Mesenchymal stem cell (in vitro differentiated cells and primary cell): ENCODE data around the gene MGAT5B.

Source experiments
- DNase-seq: peaks from one replicate; pipeline ENCODE4 v3.0.0-alpha.2; 2013
- H2AFZ ChIP-seq: one replicate; pipeline ENCODE4 v1.6.1; 2013; ENCODE audit warnings: low read depth, mild to moderate bottlenecking, control low read depth, inconsistent platforms, low read length, moderate library complexity
- H2AK5ac ChIP-seq: 2 replicates; pipeline ENCODE4 v1.6.1; 2013; ENCODE audit warnings: low read length, moderate library complexity, mild to moderate bottlenecking, inconsistent platforms; ENCODE audit not compliant: severe bottlenecking
- H2BK120ac ChIP-seq: one replicate; pipeline ENCODE4 v1.6.1; 2013; ENCODE audit warnings: low read depth, mild to moderate bottlenecking, inconsistent platforms, low read length, moderate library complexity
- H2BK12ac ChIP-seq, 2 experiments: one replicate each; pipeline ENCODE4 v1.6.1; 2013; ENCODE audit warnings: inconsistent platforms in 2 of 2, low read length in 2 of 2, mild to moderate bottlenecking in 2 of 2, moderate library complexity in 2 of 2, control low read depth in 1 of 2
- H2BK15ac ChIP-seq: one replicate; pipeline ENCODE4 v1.6.1; 2013; ENCODE audit warnings: mild to moderate bottlenecking, low read depth, inconsistent platforms; ENCODE audit not compliant: poor library complexity, severe bottlenecking
- H2BK5ac ChIP-seq: 2 replicates; pipeline ENCODE4 v1.6.1; 2013; ENCODE audit warnings: low read depth, mild to moderate bottlenecking, low read length, control low read depth, inconsistent platforms; ENCODE audit not compliant: poor library complexity, severe bottlenecking
- H3K14ac ChIP-seq, 2 experiments: one replicate each; pipeline ENCODE4 v1.6.1; 2013; ENCODE audit warnings: inconsistent platforms in 2 of 2, low read length in 2 of 2, control low read depth in 1 of 2, mild to moderate bottlenecking in 1 of 2, moderate library complexity in 1 of 2
- H3K18ac ChIP-seq, 2 experiments: one replicate each; pipeline ENCODE4 v1.6.1; 2013; ENCODE audit warnings: inconsistent platforms in 2 of 2, low read length in 2 of 2, control low read depth in 1 of 2, low read depth in 1 of 2, mild to moderate bottlenecking in 1 of 2
- H3K23ac ChIP-seq, 2 experiments: one replicate each; pipeline ENCODE4 v1.6.1; 2013; ENCODE audit warnings: inconsistent platforms in 2 of 2, low read length in 2 of 2, mild to moderate bottlenecking in 2 of 2, moderate library complexity in 2 of 2, control low read depth in 1 of 2
- H3K27ac ChIP-seq: 2 replicates; pipeline ENCODE4 v1.5.1; 2013; ENCODE audit warnings: mild to moderate bottlenecking, moderate library complexity, low read length, control low read depth, inconsistent platforms; ENCODE audit not compliant: poor library complexity, severe bottlenecking
- H3K27me3 ChIP-seq, 2 experiments: 2 replicates each; pipeline versions ENCODE4 v1.6.1 to v1.7.0; 2013; ENCODE audit warnings: low read length in 2 of 2, mild to moderate bottlenecking in 2 of 2, moderate library complexity in 2 of 2, control low read depth in 1 of 2, inconsistent platforms in 1 of 2; ENCODE audit not compliant: control insufficient read depth in 1 of 2, insufficient read depth in 1 of 2
- H3K36me3 ChIP-seq, 2 experiments: 2 replicates each; pipeline versions ENCODE4 v1.6.1 to v1.7.0; 2013; ENCODE audit warnings: low read length in 2 of 2, control low read depth in 1 of 2, inconsistent platforms in 1 of 2, low read depth in 1 of 2, mild to moderate bottlenecking in 1 of 2; ENCODE audit not compliant: insufficient read depth in 2 of 2, control insufficient read depth in 1 of 2
- H3K4ac ChIP-seq, 2 experiments: one replicate each; pipeline ENCODE4 v1.6.1; 2013; ENCODE audit warnings: inconsistent platforms in 2 of 2, low read length in 2 of 2, mild to moderate bottlenecking in 2 of 2, moderate library complexity in 2 of 2, control low read depth in 1 of 2, low read depth in 1 of 2
- H3K4me1 ChIP-seq: 2 replicates; pipeline ENCODE4 v1.6.1; 2013; ENCODE audit warnings: low read depth, low read length, control low read depth; ENCODE audit not compliant: control insufficient read depth, insufficient read depth
- H3K4me2 ChIP-seq: 2 replicates; pipeline ENCODE4 v1.6.1; 2013; ENCODE audit warnings: low read length, mild to moderate bottlenecking, inconsistent platforms; ENCODE audit not compliant: poor library complexity, severe bottlenecking
- H3K4me3 ChIP-seq, 2 experiments: 2 replicates each; pipeline versions ENCODE4 v1.5.1 to v1.7.0; 2013; ENCODE audit warnings: low read length in 2 of 2, mild to moderate bottlenecking in 2 of 2, control low read depth in 1 of 2, low read depth in 1 of 2; ENCODE audit not compliant: insufficient read depth in 1 of 2
- H3K79me1 ChIP-seq: replicated peaks from 2 replicates; pipeline ENCODE4 v1.6.1; 2013; ENCODE audit warnings: mild to moderate bottlenecking, control low read depth, low read length, inconsistent platforms; ENCODE audit not compliant: poor library complexity, severe bottlenecking
- H3K9ac ChIP-seq: 2 replicates; pipeline ENCODE4 v1.7.0; 2013; ENCODE audit warnings: mild to moderate bottlenecking, low read length, moderate library complexity
- H3K9me3 ChIP-seq: 2 replicates; pipeline ENCODE4 v1.7.0; 2013; ENCODE audit warnings: mild to moderate bottlenecking, low read length; ENCODE audit not compliant: control insufficient read depth
- H4K8ac ChIP-seq: one replicate; pipeline ENCODE4 v1.6.1; 2013; ENCODE audit warnings: inconsistent platforms, mild to moderate bottlenecking, low read length, moderate library complexity
- H4K91ac ChIP-seq: one replicate; pipeline ENCODE4 v1.6.1; 2013; ENCODE audit warnings: mild to moderate bottlenecking, low read length, inconsistent platforms
- WGBS: methylation state at CpG from one replicate; pipeline ENCODE4 v1.1.7; 2013; ENCODE audit warnings: mixed read lengths; 5-methylcytosine and 5-hydroxymethylcytosine counted together

Gene MGAT5B

DNA sequence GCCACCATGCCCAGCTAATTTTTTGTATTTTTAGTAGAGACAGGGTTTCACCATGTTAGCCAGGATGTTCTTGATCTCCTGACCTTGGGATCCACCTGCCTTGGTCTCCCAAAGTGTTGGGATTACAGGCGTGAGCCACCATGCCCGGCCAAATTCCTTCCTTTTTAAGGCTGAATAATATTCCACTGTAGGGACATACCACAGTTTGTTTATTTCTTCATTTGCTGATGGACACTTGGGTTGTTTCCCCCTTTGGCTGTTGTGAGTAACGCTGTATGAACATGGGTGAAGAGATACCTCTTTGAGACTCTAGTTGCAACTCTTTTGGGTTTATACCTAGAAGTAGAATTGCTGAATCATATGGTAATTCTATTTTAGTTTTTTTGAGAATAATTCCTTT lies 13.1 kb upstream of the MGAT5B start:
- H3K27ac ChIP-seq: no peak overlapping the region
- peaks cover 15 to 40% of the 10 kb centered on the region in 2 experiments for H3K27me3 ChIP-seq
- no peak overlapping the region for H3K4me2 ChIP-seq
- H3K79me1 ChIP-seq: no peaks in the 10 kb centered on the region
- H3K36me3 ChIP-seq: no peaks in the 10 kb centered on the region
- H2AK5ac ChIP-seq: no peak overlapping the region
- no peak overlapping the region for H4K91ac ChIP-seq
- no peak overlapping the region for H3K9ac ChIP-seq
- no peak overlapping the region for H3K4me3 ChIP-seq
- no peak overlapping the region for H3K14ac ChIP-seq
- 94% methylated on average over 3 of the region's 3 CpGs for WGBS
- no peak overlapping the region for H2AFZ ChIP-seq
- H3K23ac ChIP-seq: no peak overlapping the region
- H3K4me1 ChIP-seq: no peaks in the 10 kb centered on the region
- peaks cover 2% of the 10 kb centered on the region for H3K9me3 ChIP-seq
- no peak overlapping the region for H4K8ac ChIP-seq
- no peak overlapping the region for H3K4ac ChIP-seq
- no peak for DNase-seq
- no peak overlapping the region for H2BK15ac ChIP-seq
- no peak overlapping the region for H2BK5ac ChIP-seq
- H3K18ac ChIP-seq: no peak overlapping the region
- H2BK12ac ChIP-seq: no peak overlapping the region
- no peak overlapping the region for H2BK120ac ChIP-seq

- Histone ChIP-seq H4K8ac (no peak overlapping the region), H4K91ac (no peak overlapping the region), H3K36me3 (no peaks in the 10 kb centered on the region), H3K4ac (no peak overlapping the region), H2BK120ac (no peak overlapping the region), H3K27ac (no peak overlapping the region), H3K23ac (no peak overlapping the region), H3K4me1 (peaks cover 7% of the 10 kb centered on the region), H3K9ac (no peak overlapping the region), H2BK5ac (no peak overlapping the region), H3K4me3 (no peak overlapping the region), H3K4me2 (no peak overlapping the region), H3K14ac (no peak overlapping the region), H3K27me3 (peaks cover 19 to 44% of the 10 kb centered on the region in 2 experiments), H3K9me3 (no peaks in the 10 kb centered on the region), H2AK5ac (no peak overlapping the region), H3K79me1 (no peaks in the 10 kb centered on the region), H2AFZ (no peak overlapping the region), H3K18ac (no peak overlapping the region), H2BK12ac (no peak overlapping the region), H2BK15ac (no peak overlapping the region)
- no peak for DNase-seq
- 96% methylated on average over 9 of the region's 9 CpGs for WGBS
These were observed 6.1 kb upstream of the MGAT5B start for GRCh38 chr17:76862079-76862478.

DNA sequence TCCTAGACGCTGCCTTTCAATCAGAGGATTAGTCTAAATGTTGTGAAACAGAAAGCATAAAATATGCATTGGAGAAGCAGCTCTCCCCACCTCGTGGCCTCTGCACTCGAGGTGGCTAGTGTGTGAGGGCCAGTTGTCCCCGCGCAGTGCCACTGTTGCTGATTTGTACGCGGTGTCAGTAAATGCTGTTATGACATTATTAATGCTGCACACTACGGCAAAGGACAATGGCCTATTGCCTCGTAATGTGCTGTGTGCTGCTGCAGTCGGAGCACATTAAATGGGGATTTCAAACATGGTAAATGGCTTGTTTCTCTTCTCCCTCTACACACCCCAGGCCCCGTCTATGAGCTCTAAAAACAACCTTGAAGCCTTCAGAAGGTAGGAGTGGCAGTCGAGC lies 5.7 kb upstream of the MGAT5B start:
- Histone ChIP-seq H2BK15ac (no peak overlapping the region), H2BK5ac (no peak overlapping the region), H3K9me3 (no peaks in the 10 kb centered on the region), H2AK5ac (no peak overlapping the region), H2BK120ac (no peak overlapping the region), H3K4me3 (no peak overlapping the region), H3K4me1 (peaks cover 10% of the 10 kb centered on the region), H4K8ac (no peak overlapping the region), H2AFZ (no peak overlapping the region), H3K4ac (no peak overlapping the region), H3K23ac (no peak overlapping the region), H3K27me3 (peaks cover 17 to 43% of the 10 kb centered on the region in 2 experiments), H2BK12ac (no peak overlapping the region), H3K18ac (no peak overlapping the region), H3K4me2 (no peak overlapping the region), H4K91ac (no peak overlapping the region), H3K27ac (no peak overlapping the region), H3K36me3 (no peaks in the 10 kb centered on the region), H3K9ac (no peak overlapping the region), H3K79me1 (no peaks in the 10 kb centered on the region), H3K14ac (no peak overlapping the region)
- no peak for DNase-seq
- WGBS: 86% methylated on average over 12 of the region's 12 CpGs

DNA sequence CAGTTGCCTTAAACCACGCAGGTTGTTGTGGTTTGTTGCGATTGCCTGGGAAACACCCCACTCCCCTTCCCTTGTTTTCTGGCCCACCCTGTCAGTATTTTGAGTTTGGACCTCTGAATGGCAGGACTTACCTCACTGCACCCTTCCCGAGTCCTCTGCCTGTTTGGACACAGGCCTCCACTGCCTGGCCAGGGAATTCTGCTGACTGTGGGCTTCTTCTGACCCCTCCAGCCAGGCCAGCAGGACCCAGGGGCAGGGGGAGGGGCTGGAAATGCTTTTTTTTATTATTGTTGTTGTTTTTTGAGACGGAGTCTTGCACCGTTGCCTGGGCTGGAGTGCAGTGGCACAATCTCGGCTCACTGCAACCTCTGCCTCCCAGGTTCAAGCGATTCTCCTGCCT lies 4.2 kb upstream of the MGAT5B start:
- Histone ChIP-seq H3K9ac (no peak overlapping the region), H3K4me2 (no peak overlapping the region), H3K9me3 (no peaks in the 10 kb centered on the region), H4K8ac (no peak overlapping the region), H3K79me1 (no peaks in the 10 kb centered on the region), H2BK120ac (no peak overlapping the region), H2AK5ac (no peak overlapping the region), H4K91ac (no peak overlapping the region), H2AFZ (no peak overlapping the region), H3K4me3 (no peak overlapping the region), H3K4ac (no peak overlapping the region), H3K23ac (no peak overlapping the region), H3K4me1 (peaks cover 25% of the 10 kb centered on the region), H2BK12ac (no peak overlapping the region), H3K36me3 (no peaks in the 10 kb centered on the region), H2BK5ac (no peak overlapping the region), H3K27ac (no peak overlapping the region), H3K27me3 (peaks cover 15 to 42% of the 10 kb centered on the region in 2 experiments), H2BK15ac (no peak overlapping the region), H3K18ac (no peak overlapping the region), H3K14ac (no peak overlapping the region)
- no peak for DNase-seq
- 88% methylated on average over 7 of the region's 7 CpGs for WGBS
